PC-3 (cell line): ENCODE results near the gene CAMK2A. TPM values are rescaled to one million over a fixed set of nuclear protein-coding genes. Genes with fewer than 3 reads are reported as not detected.

Experiments
- ATAC-seq: fragments of 200-7000 bp; cut with Tn5 transposase; 2 replicates; pipeline ENCODE4 v1.9.1; 2020; ENCODE audit warnings: mild to moderate bottlenecking, moderate library complexity
- BruUV-seq: library from RNA; stranded (reverse); fragments of 400-500 nt; replicated peaks from 2 replicates; lab custom pipeline; 2021; lab: Mats Ljungman, UMichigan
- CTCF ChIA-PET: fragments of 300-600 bp; sonication (Branson Sonifier 250); formaldehyde crosslinking; loops from one replicate; lab custom pipeline; 2022; ENCODE audit warnings: antibody characterized with exemption; lab: Charles Lee
- POLR2A ChIA-PET: fragments of 300-600 bp; sonication (Branson Sonifier 250); formaldehyde crosslinking; loops from one replicate; lab custom pipeline; 2022; ENCODE audit warnings: antibody characterized with exemption; ENCODE audit not compliant: unreplicated experiment; lab: Charles Lee
- DNase-seq: peaks from one replicate; pipeline ENCODE4 v3.0.0-alpha.2; 2015
- H2AFZ ChIP-seq: fragments of 300-600 bp; sonication (generic); 2 replicates; pipeline ENCODE4 v1.6.0; 2016; ENCODE audit warnings: antibody characterized with exemption, low read length
- H3F3A ChIP-seq: fragments of 300-600 bp; sonication (generic); one replicate; pipeline ENCODE4 v1.6.0; 2017; ENCODE audit warnings: antibody characterized with exemption, low read length, control low read depth, mild to moderate bottlenecking; ENCODE audit not compliant: unreplicated experiment
- H3K27ac ChIP-seq: fragments of 300-600 bp; sonication (generic); 2 replicates; pipeline ENCODE4 v1.5.1; 2016; ENCODE audit warnings: mild to moderate bottlenecking, low read length
- H3K27me3 ChIP-seq: fragments of 300-600 bp; sonication (generic); 2 replicates; pipeline ENCODE4 v1.6.1; 2016; ENCODE audit warnings: low read length, mixed read lengths
- H3K36me3 ChIP-seq: fragments of 300-600 bp; sonication (generic); 2 replicates; pipeline ENCODE4 v1.6.1; 2016; ENCODE audit warnings: low read depth, mixed run types, low read length, mixed read lengths
- H3K4me1 ChIP-seq: fragments of 300-600 bp; sonication (generic); 2 replicates; pipeline ENCODE4 v1.5.1; 2016; ENCODE audit warnings: low read length; ENCODE audit not compliant: insufficient read depth
- H3K4me2 ChIP-seq: fragments of 300-600 bp; sonication (generic); 2 replicates; pipeline ENCODE4 v1.6.0; 2016; ENCODE audit warnings: low read length
- H3K4me3 ChIP-seq: fragments of 300-600 bp; sonication (generic); 2 replicates; pipeline ENCODE4 v1.5.1; 2016; ENCODE audit warnings: mild to moderate bottlenecking, low read length, mixed read lengths
- H3K79me2 ChIP-seq: fragments of 300-600 bp; sonication (generic); 2 replicates; pipeline ENCODE4 v1.6.1; 2017; ENCODE audit warnings: low read length, mixed read lengths
- H3K9ac ChIP-seq: fragments of 300-600 bp; sonication (generic); 2 replicates; pipeline ENCODE4 v1.6.0; 2016; ENCODE audit warnings: mild to moderate bottlenecking, low read length
- H3K9me2 ChIP-seq: fragments of 300-600 bp; sonication (generic); replicated peaks from 2 replicates; pipeline ENCODE4 v1.6.1; 2016; ENCODE audit warnings: mixed run types, low read length, mixed read lengths
- H3K9me3 ChIP-seq: fragments of 300-600 bp; sonication (generic); 2 replicates; pipeline ENCODE4 v1.6.1; 2016; ENCODE audit warnings: low read length, mixed read lengths
- H4K20me1 ChIP-seq: fragments of 300-600 bp; sonication (generic); 2 replicates; pipeline ENCODE4 v1.6.1; 2016; ENCODE audit warnings: low read length, mixed read lengths
- CTCF ChIP-seq: fragments of 300-600 bp; sonication (generic); conservative IDR thresholded peaks from 2 replicates; pipeline ENCODE4 v1.5.1; 2017; ENCODE audit warnings: antibody characterized with exemption, low read depth, mild to moderate bottlenecking, low read length
- EZH2 ChIP-seq: fragments of 300-600 bp; sonication (generic); IDR thresholded peaks from one replicate; pipeline ENCODE4 v1.6.1; 2017; ENCODE audit warnings: antibody characterized with exemption, mild to moderate bottlenecking, low read length; ENCODE audit not compliant: unreplicated experiment
- EZH2phosphoT487 ChIP-seq: fragments of 300-600 bp; sonication (generic); IDR thresholded peaks from 2 replicates; pipeline ENCODE4 v1.6.1; 2018; ENCODE audit warnings: mild to moderate bottlenecking, antibody characterized with exemption, low read length, borderline replicate concordance
- intact Hi-C: fragments of 100-400 bp; cut with micrococcal nuclease; formaldehyde crosslinking; loops from 2 replicates; pipeline ENCODE4 v1.9.0; 2023
- total RNA-seq: library from RNA; depleted of rRNA; stranded (reverse); fragments of >200 nt; gene quantifications from 2 replicates; pipeline ENCODE4 v1.2.3, GENCODE V29; 2014

The CAMK2A gene
- total RNA-seq, 1 experiment from 2014 or later, result 0.15 TPM

GRCh38 chr5:150315245-150315644 lies 25.7 kb upstream of the CAMK2A start:
- H2AFZ ChIP-seq, result no peak overlapping the region
- no peaks in the 10 kb centered on the region for H3K9me3 ChIP-seq
- no peak for ATAC-seq
- H3K4me1 ChIP-seq, result peaks cover 38% of the 10 kb centered on the region
- no peaks in the 10 kb centered on the region for H3K9me2 ChIP-seq
- ChIA-PET POLR2A (no interaction called here), CTCF (no interaction called here)
- H3K9ac ChIP-seq, result no peak overlapping the region
- no peaks in the 10 kb centered on the region for H3K27me3 ChIP-seq
- no TSS peak for BruUV-seq
- H3F3A ChIP-seq, result no peaks in the 10 kb centered on the region
- no peak for DNase-seq
- H4K20me1 ChIP-seq, result no peaks in the 10 kb centered on the region
- H3K79me2 ChIP-seq, result no peaks in the 10 kb centered on the region
- no peak overlapping the region for H3K4me3 ChIP-seq
- intact Hi-C loops, result no loop called here
- H3K27ac ChIP-seq, result no peak overlapping the region
- TF ChIP-seq EZH2phosphoT487 (no peak), EZH2 (no peak), CTCF (no peak)
- no peaks in the 10 kb centered on the region for H3K36me3 ChIP-seq
- H3K4me2 ChIP-seq, result no peak overlapping the region

- no peak for ATAC-seq
- Histone ChIP-seq H3K9me3 (no peaks in the 10 kb centered on the region), H3F3A (no peaks in the 10 kb centered on the region), H3K4me1 (peaks cover 27% of the 10 kb centered on the region), H3K4me2 (no peak overlapping the region), H3K27me3 (no peaks in the 10 kb centered on the region), H2AFZ (no peak overlapping the region), H3K9ac (no peak overlapping the region), H3K4me3 (no peak overlapping the region), H3K9me2 (no peaks in the 10 kb centered on the region), H3K27ac (no peak overlapping the region), H4K20me1 (no peaks in the 10 kb centered on the region), H3K36me3 (no peaks in the 10 kb centered on the region), H3K79me2 (no peaks in the 10 kb centered on the region)
- ChIA-PET CTCF (no interaction called here), POLR2A (no interaction called here)
- TF ChIP-seq EZH2 (no peak), EZH2phosphoT487 (no peak)
- no peak for DNase-seq
- intact Hi-C loops, result no loop called here
- BruUV-seq, result no TSS peak
These were observed 24.5 kb upstream of the CAMK2A start for GRCh38 chr5:150313921-150314716.

GRCh38 chr5:150313501-150313900 lies 23.9 kb upstream of the CAMK2A start:
- Histone ChIP-seq H3K4me3 (no peak overlapping the region), H3K9me3 (no peaks in the 10 kb centered on the region), H3K4me2 (no peak overlapping the region), H3K27me3 (no peaks in the 10 kb centered on the region), H4K20me1 (no peaks in the 10 kb centered on the region), H3K9me2 (no peaks in the 10 kb centered on the region), H3F3A (no peaks in the 10 kb centered on the region), H3K79me2 (no peaks in the 10 kb centered on the region), H2AFZ (no peak overlapping the region), H3K36me3 (no peaks in the 10 kb centered on the region), H3K27ac (no peak overlapping the region), H3K9ac (no peak overlapping the region), H3K4me1 (peaks cover 21% of the 10 kb centered on the region)
- ATAC-seq (no peak), DNase-seq (no peak)
- intact Hi-C loops, result no loop called here
- CTCF ChIA-PET, result no interaction called here
- TF ChIP-seq CTCF, result no peak
- POLR2A ChIA-PET, result no interaction called here
- no TSS peak for BruUV-seq
